SK-N-SH treated with all-trans-retinoic acid at 6 μM for 48 hours (cell line): ENCODE measurements around the gene HGS.

Experiments used
- ARNTL ChIP-seq: fragments of 450-650 bp; formaldehyde crosslinking; IDR thresholded peaks from 2 replicates; pipeline ENCODE4 v1.5.0; 2020; ENCODE audit warnings: low read depth, mild to moderate bottlenecking, moderate library complexity, borderline replicate concordance
- CREB5 ChIP-seq: fragments of 250-450 bp; sonication (Bioruptor Pico); IDR thresholded peaks from 2 replicates; pipeline ENCODE4 v1.5.1; 2020; ENCODE audit warnings: low read depth, mild to moderate bottlenecking, moderate library complexity
- CSRNP3 ChIP-seq: fragments of 250-450 bp; sonication (Bioruptor Pico); IDR thresholded peaks from 2 replicates; pipeline ENCODE4 v1.5.1; 2021; ENCODE audit warnings: mild to moderate bottlenecking, moderate library complexity
- ESRRG ChIP-seq: fragments of 250-450 bp; sonication (Bioruptor Pico); IDR thresholded peaks from 2 replicates; pipeline ENCODE4 v1.6.1; 2021; ENCODE audit warnings: mild to moderate bottlenecking
- ISL1 ChIP-seq: fragments of 250-450 bp; sonication (Bioruptor Pico); IDR thresholded peaks from 2 replicates; pipeline ENCODE4 v2.1.2; 2022; ENCODE audit warnings: mild to moderate bottlenecking, moderate library complexity
- OSR1 ChIP-seq: fragments of 250-450 bp; sonication (Bioruptor Pico); IDR thresholded peaks from 2 replicates; pipeline ENCODE4 v1.8.0; 2022; ENCODE audit warnings: moderate library complexity, mild to moderate bottlenecking, inconsistent platforms
- POU6F1 ChIP-seq: fragments of 250-450 bp; sonication (Bioruptor Pico); IDR thresholded peaks from 2 replicates; pipeline ENCODE4 v1.8.0; 2021; ENCODE audit warnings: low read depth, mild to moderate bottlenecking, moderate library complexity, borderline replicate concordance
- PPARA ChIP-seq: fragments of 250-450 bp; sonication (Bioruptor Pico); IDR thresholded peaks from 2 replicates; pipeline ENCODE4 v1.5.0; 2020; ENCODE audit warnings: mild to moderate bottlenecking, borderline replicate concordance
- RARB ChIP-seq: fragments of 250-450 bp; sonication (Bioruptor Pico); IDR thresholded peaks from 2 replicates; pipeline ENCODE4 v1.8.0; 2021; ENCODE audit warnings: mild to moderate bottlenecking, moderate library complexity
- TSHZ2 ChIP-seq: fragments of 250-450 bp; sonication (Bioruptor Pico); IDR thresholded peaks from 2 replicates; pipeline ENCODE4 v1.5.0; 2020; ENCODE audit warnings: mild to moderate bottlenecking, moderate library complexity
- ZC3H10 ChIP-seq: fragments of 250-450 bp; sonication (Bioruptor Pico); IDR thresholded peaks from 2 replicates; pipeline ENCODE4 v1.5.1; 2021; ENCODE audit warnings: mild to moderate bottlenecking, moderate library complexity
- ZFP30 ChIP-seq: fragments of 450-650 bp; formaldehyde crosslinking; IDR thresholded peaks from 2 replicates; pipeline ENCODE4 v1.5.0; 2022; ENCODE audit warnings: mild to moderate bottlenecking, moderate library complexity
- ZNF565 ChIP-seq: fragments of 450-650 bp; formaldehyde crosslinking; conservative IDR thresholded peaks from 2 replicates; pipeline ENCODE4 v1.5.0; 2020; ENCODE audit warnings: low read depth, mild to moderate bottlenecking, moderate library complexity
- ZNF70 ChIP-seq: fragments of 450-650 bp; formaldehyde crosslinking; IDR thresholded peaks from 2 replicates; pipeline ENCODE4 v1.5.0; 2020; ENCODE audit warnings: mild to moderate bottlenecking, moderate library complexity

GRCh38 chr17:81683208-81683583 lies 615 bp upstream of the HGS start:
- TF ChIP-seq ZFP30 = no peak
- no peak for TF ChIP-seq CSRNP3
- TF ChIP-seq RARB (CRISPR knock-in tag) = no peak
- no peak for TF ChIP-seq TSHZ2 (CRISPR knock-in tag)
- no peak for TF ChIP-seq PPARA (CRISPR knock-in tag)
- TF ChIP-seq ZC3H10 (CRISPR knock-in tag) = no peak
- TF ChIP-seq POU6F1 (CRISPR knock-in tag) = no peak
- no peak for TF ChIP-seq ZNF565
- no peak for TF ChIP-seq ARNTL (CRISPR knock-in tag)
- no peak for TF ChIP-seq CREB5 (CRISPR knock-in tag)
- TF ChIP-seq OSR1 (CRISPR knock-in tag) = no peak
- TF ChIP-seq ISL1 (CRISPR knock-in tag) = no peak
- TF ChIP-seq ESRRG (CRISPR knock-in tag) = no peak
- no peak for TF ChIP-seq ZNF70 (CRISPR knock-in tag)
